GM23338 (cell line): ENCODE measurements around the gene ME1. TPM values are rescaled to one million over a fixed set of nuclear protein-coding genes. Genes with fewer than 3 reads are reported as not detected.

Experiments
- ATAC-seq: fragments of 200-7000 bp; cut with Tn5 transposase; 3 replicates; pipeline ENCODE4 v1.9.1; 2020
- DNase-seq: peaks from one replicate; pipeline ENCODE4 v3.0.0-alpha.2; 2015; ENCODE audit warnings: low spot score
- H2AFZ ChIP-seq: fragments of 200-600 bp; sonication (generic); 2 replicates; pipeline ENCODE4 v1.8.0; 2016; ENCODE audit warnings: antibody characterized with exemption, mild to moderate bottlenecking, moderate library complexity
- H3F3A ChIP-seq: fragments of 200-600 bp; sonication (generic); replicated peaks from 2 replicates; pipeline ENCODE4 v1.8.0; 2017; ENCODE audit warnings: antibody characterized with exemption, mixed run types, low read depth
- H3K27ac ChIP-seq: fragments of 200-600 bp; sonication (generic); 2 replicates; pipeline ENCODE4 v1.6.1; 2016; ENCODE audit warnings: low read depth
- H3K27me3 ChIP-seq: fragments of 200-600 bp; sonication (generic); 2 replicates; pipeline ENCODE4 v1.8.0; 2016; ENCODE audit warnings: mild to moderate bottlenecking, mixed run types, moderate library complexity; ENCODE audit not compliant: insufficient read depth
- H3K36me3 ChIP-seq: fragments of 200-600 bp; sonication (generic); 2 replicates; pipeline ENCODE4 v1.8.0; 2016; ENCODE audit warnings: mild to moderate bottlenecking; ENCODE audit not compliant: insufficient read depth
- H3K4me1 ChIP-seq: fragments of 200-600 bp; sonication (generic); 2 replicates; pipeline ENCODE4 v1.8.0; 2016; ENCODE audit warnings: mild to moderate bottlenecking, moderate library complexity; ENCODE audit not compliant: insufficient read depth
- H3K4me2 ChIP-seq: fragments of 200-600 bp; sonication (generic); 2 replicates; pipeline ENCODE4 v1.7.1; 2017; ENCODE audit warnings: mixed run types
- H3K4me3 ChIP-seq: fragments of 200-600 bp; sonication (generic); 2 replicates; pipeline ENCODE4 v1.6.1; 2016; ENCODE audit warnings: mixed run types
- H3K79me2 ChIP-seq: fragments of 200-600 bp; sonication (generic); replicated peaks from 2 replicates; pipeline ENCODE4 v1.8.0; 2017; ENCODE audit warnings: mild to moderate bottlenecking; ENCODE audit not compliant: insufficient read depth
- H3K9me2 ChIP-seq: fragments of 200-600 bp; sonication (generic); 2 replicates; pipeline ENCODE4 v1.8.0; 2017; ENCODE audit not compliant: insufficient read depth
- H4K20me1 ChIP-seq: fragments of 200-600 bp; sonication (generic); replicated peaks from 2 replicates; pipeline ENCODE4 v1.8.0; 2017; ENCODE audit warnings: mild to moderate bottlenecking; ENCODE audit not compliant: insufficient read depth
- H3K27ac Mint-ChIP-seq: 2 replicates; pipeline ENCODE4 v1.8.0; 2020; ENCODE audit warnings: inconsistent platforms, mild to moderate bottlenecking, moderate library complexity, mixed read lengths
- H3K27me3 Mint-ChIP-seq: 3 replicates; pipeline ENCODE4 v1.8.0; 2022; ENCODE audit warnings: low read depth, mild to moderate bottlenecking, moderate library complexity, mixed read lengths, inconsistent platforms; ENCODE audit not compliant: insufficient read depth, poor library complexity
- H3K36me3 Mint-ChIP-seq: 3 replicates; pipeline ENCODE4 v1.8.0; 2021; ENCODE audit warnings: low read depth, mild to moderate bottlenecking, inconsistent platforms, moderate library complexity, mixed read lengths
- H3K4me1 Mint-ChIP-seq: 3 replicates; pipeline ENCODE4 v1.8.0; 2020; ENCODE audit warnings: mild to moderate bottlenecking, inconsistent platforms, mixed read lengths
- H3K4me3 Mint-ChIP-seq: 3 replicates; pipeline ENCODE4 v1.8.0; 2021; ENCODE audit warnings: moderate library complexity, mild to moderate bottlenecking, inconsistent platforms, mixed read lengths
- H3K9me3 Mint-ChIP-seq: 3 replicates; pipeline ENCODE4 v1.8.0; 2020; ENCODE audit warnings: moderate library complexity, mild to moderate bottlenecking, inconsistent platforms, mixed read lengths
- CTCF ChIP-seq, 2 experiments: fragments of 200-600 bp in 1 of 2; sonication (generic) in 1 of 2; conservative IDR thresholded peaks; 2 replicates each; pipeline versions ENCODE4 v1.5.1 to v1.6.1; 2016 to 2017; ENCODE audit warnings: antibody characterized with exemption in 2 of 2, low read depth in 2 of 2, mild to moderate bottlenecking in 2 of 2, moderate library complexity in 1 of 2
- EZH2 ChIP-seq: fragments of 200-600 bp; sonication (generic); IDR thresholded peaks from one replicate; pipeline ENCODE4 v1.8.0; 2017; ENCODE audit warnings: antibody characterized with exemption, mild to moderate bottlenecking, low read depth; ENCODE audit not compliant: unreplicated experiment
- EZH2phosphoT487 ChIP-seq: fragments of 200-600 bp; sonication (generic); IDR thresholded peaks from one replicate; pipeline ENCODE4 v1.8.1; 2018; ENCODE audit warnings: antibody characterized with exemption; ENCODE audit not compliant: unreplicated experiment
- JUNB ChIP-seq: IDR thresholded peaks from one replicate; pipeline ENCODE4 v1.6.1; 2016; ENCODE audit warnings: antibody characterized with exemption; ENCODE audit not compliant: unreplicated experiment
- NANOG ChIP-seq: IDR thresholded peaks from 2 replicates; pipeline ENCODE4 v1.6.1; 2016; ENCODE audit warnings: antibody characterized with exemption, borderline replicate concordance
- STAT1 ChIP-seq: IDR thresholded peaks from one replicate; pipeline ENCODE4 v1.6.1; 2016; ENCODE audit warnings: antibody characterized with exemption; ENCODE audit not compliant: unreplicated experiment
- ZNF114 ChIP-seq: fragments of 250-450 bp; sonication (Bioruptor Pico); IDR thresholded peaks from 2 replicates; pipeline ENCODE4 v1.5.0; 2020; ENCODE audit warnings: mild to moderate bottlenecking, moderate library complexity
- ZNF331 ChIP-seq: fragments of 250-450 bp; sonication (Bioruptor Pico); IDR thresholded peaks from 2 replicates; pipeline ENCODE4 v1.5.0; 2020; ENCODE audit warnings: low read depth, mild to moderate bottlenecking, moderate library complexity
- polyA plus RNA-seq: library from polyadenylated mRNA; unstranded; fragments of >200 nt; fragmentation: Nextera tagmentation; extraction: Ambion mirVana; gene quantifications from 2 replicates; pipeline ENCODE4 v1.2.1, GENCODE V29; 2016
- total RNA-seq: library from RNA; depleted of rRNA; stranded (reverse); fragments of >200 nt; shearing (Covaris generic); gene quantifications from 2 replicates; pipeline ENCODE4 v1.2.3, GENCODE V29; 2014
- TF ChIP-seq, protein P1 (sequence below): IDR thresholded peaks from 2 replicates; pipeline ENCODE4 v1.6.1; 2016; ENCODE audit warnings: antibody characterized with exemption

ME1 gene
- total and polyA plus RNA-seq, 2 experiments from 2014 or later, result 6.4 to 8.0 TPM

DNA sequence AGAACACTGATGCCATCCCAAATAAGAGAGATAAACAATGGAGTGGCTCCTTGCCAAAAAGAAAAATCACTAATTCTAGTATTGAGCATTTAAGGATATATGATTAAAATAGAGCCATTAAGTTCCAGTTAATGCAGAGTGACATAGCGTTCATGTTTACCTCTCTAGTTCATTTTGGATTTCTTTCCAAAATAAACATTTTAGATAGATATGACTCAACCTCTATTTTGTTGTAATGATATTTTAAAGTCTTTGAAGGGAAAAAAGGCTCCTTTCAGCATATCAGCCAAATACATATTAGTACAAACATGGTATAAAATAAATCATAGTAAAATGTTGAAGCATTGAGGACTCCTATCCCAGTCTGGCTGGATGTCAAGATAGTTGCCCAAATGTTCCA, 204.3 kb downstream of the ME1 start:
- no peaks in the 10 kb centered on the region for H3K79me2 ChIP-seq
- peaks cover 2% of the 10 kb centered on the region for H3K27me3 Mint-ChIP-seq
- H3K36me3 ChIP-seq, result no peaks in the 10 kb centered on the region
- no peak overlapping the region for H2AFZ ChIP-seq
- no peak overlapping the region for H3K27ac Mint-ChIP-seq
- TF ChIP-seq ZNF331 (no peak), EZH2 (no peak), ZNF114 (CRISPR knock-in tag) (no peak), JUNB (no peak), NANOG (no peak), EZH2phosphoT487 (no peak), CTCF (conservative IDR thresholded peaks at IDR 0.05; ENCODE audit: low read depth in 2 of 2) (no peak)
- TF ChIP-seq, protein P1, sequence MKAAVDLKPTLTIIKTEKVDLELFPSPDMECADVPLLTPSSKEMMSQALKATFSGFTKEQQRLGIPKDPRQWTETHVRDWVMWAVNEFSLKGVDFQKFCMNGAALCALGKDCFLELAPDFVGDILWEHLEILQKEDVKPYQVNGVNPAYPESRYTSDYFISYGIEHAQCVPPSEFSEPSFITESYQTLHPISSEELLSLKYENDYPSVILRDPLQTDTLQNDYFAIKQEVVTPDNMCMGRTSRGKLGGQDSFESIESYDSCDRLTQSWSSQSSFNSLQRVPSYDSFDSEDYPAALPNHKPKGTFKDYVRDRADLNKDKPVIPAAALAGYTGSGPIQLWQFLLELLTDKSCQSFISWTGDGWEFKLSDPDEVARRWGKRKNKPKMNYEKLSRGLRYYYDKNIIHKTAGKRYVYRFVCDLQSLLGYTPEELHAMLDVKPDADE, result no peak
- no peaks in the 10 kb centered on the region for H3K9me2 ChIP-seq
- no peaks in the 10 kb centered on the region for H4K20me1 ChIP-seq
- no peaks in the 10 kb centered on the region for H3K4me1 ChIP-seq
- peaks cover 5% of the 10 kb centered on the region; the same call in 1 of the 3 replicates for H3K4me1 Mint-ChIP-seq
- H3K4me3 ChIP-seq, result no peak overlapping the region
- no peaks in the 10 kb centered on the region for H3K27me3 ChIP-seq
- ATAC-seq, result no peak
- H3K9me3 Mint-ChIP-seq, result no peaks in the 10 kb centered on the region
- DNase-seq, result no peak
- no peak overlapping the region for H3K4me2 ChIP-seq
- H3K36me3 Mint-ChIP-seq, result no peaks in the 10 kb centered on the region
- H3F3A ChIP-seq, result no peaks in the 10 kb centered on the region
- no peak overlapping the region for H3K4me3 Mint-ChIP-seq
- H3K27ac ChIP-seq, result no peak overlapping the region

GRCh38 chr6:83221889-83222479, 208.9 kb downstream of the ME1 start:
- Mint-ChIP-seq H3K36me3 (no peaks in the 10 kb centered on the region), H3K27me3 (peaks cover 2% of the 10 kb centered on the region), H3K4me3 (no peak overlapping the region), H3K4me1 (no peaks in the 10 kb centered on the region), H3K9me3 (no peaks in the 10 kb centered on the region), H3K27ac (no peak overlapping the region)
- DNase-seq (peak; percentile 75), ATAC-seq (no peak)
- Histone ChIP-seq H3F3A (no peaks in the 10 kb centered on the region), H3K4me3 (no peak overlapping the region), H3K36me3 (no peaks in the 10 kb centered on the region), H4K20me1 (no peaks in the 10 kb centered on the region), H3K9me2 (no peaks in the 10 kb centered on the region), H2AFZ (no peak overlapping the region), H3K4me1 (no peaks in the 10 kb centered on the region), H3K27ac (no peak overlapping the region), H3K4me2 (no peak overlapping the region), H3K27me3 (no peaks in the 10 kb centered on the region), H3K79me2 (no peaks in the 10 kb centered on the region)
- peak; percentile 54 to 71 for TF ChIP-seq CTCF (conservative IDR thresholded peaks at IDR 0.05; ENCODE audit: low read depth in 2 of 2)
- no peak for TF ChIP-seq STAT1
